Spinal cord (tissue), 10 donors: ENCODE measurements around the gene RBM10. TPM values are rescaled to one million over a fixed set of nuclear protein-coding genes. Genes with fewer than 3 reads are reported as not detected.
A peak's percentile ranks its signal among the peaks of the same experiment; 100 is the strongest.
"Not testable (repeated sequence)": the region's sequence is repeated elsewhere in the genome, so short reads cannot be mapped to it uniquely, and the experiment has no call there.

Experiments
- DNase-seq, 6 donors: peaks; one replicate each; pipeline versions ENCODE4 v3.0.0 to v3.0.0-alpha.2; 2013 to 2015; ENCODE audit warnings: low spot score in 6 of 6, low read depth in 4 of 6
- H3K27ac ChIP-seq: one replicate; pipeline ENCODE4 v1.5.1; 2013; ENCODE audit warnings: low read depth, low read length, control low read depth
- H3K27me3 ChIP-seq: one replicate; pipeline ENCODE4 v1.6.1; 2013; ENCODE audit warnings: low read length; ENCODE audit not compliant: control insufficient read depth, insufficient read depth
- H3K36me3 ChIP-seq: one replicate; pipeline ENCODE4 v1.6.1; 2013; ENCODE audit warnings: low read length; ENCODE audit not compliant: control insufficient read depth, insufficient read depth
- H3K4me1 ChIP-seq: one replicate; pipeline ENCODE4 v1.6.1; 2013; ENCODE audit warnings: low read length; ENCODE audit not compliant: control insufficient read depth, insufficient read depth
- H3K4me3 ChIP-seq: one replicate; pipeline ENCODE4 v1.5.1; 2013; ENCODE audit warnings: low read depth, low read length, control low read depth
- H3K9me3 ChIP-seq: one replicate; pipeline ENCODE4 v1.6.1; 2013; ENCODE audit warnings: low read length; ENCODE audit not compliant: control insufficient read depth, insufficient read depth
- WGBS: methylation state at CpG from one replicate; pipeline ENCODE4 v1.1.5; 2013; ENCODE audit warnings: missing lambda C conversion rate; ENCODE audit not compliant: insufficient coverage; 5-methylcytosine and 5-hydroxymethylcytosine counted together
- long read RNA-seq, 4 donors: transcript quantifications; one replicate each; lab custom pipeline, GENCODE V29; 2026
- polyA plus RNA-seq, 2 donors: library from polyadenylated mRNA; unstranded; fragments of 120-200 nt; gene quantifications; one replicate each; pipeline ENCODE4 v1.2.1, GENCODE V29; 2013; ENCODE audit not compliant: insufficient read length in 2 of 2
- total RNA-seq, 2 donors: library from RNA; depleted of rRNA in 1 of 2; stranded (reverse); fragments of 120-200 nt in 1 of 2; fragments of >200 nt in 1 of 2; gene quantifications; one replicate each; pipeline versions ENCODE4 v1.2.3 to v1.2.4, GENCODE V29; 2013 to 2014
- donor health status: healthy.

The RBM10 gene, protein sequence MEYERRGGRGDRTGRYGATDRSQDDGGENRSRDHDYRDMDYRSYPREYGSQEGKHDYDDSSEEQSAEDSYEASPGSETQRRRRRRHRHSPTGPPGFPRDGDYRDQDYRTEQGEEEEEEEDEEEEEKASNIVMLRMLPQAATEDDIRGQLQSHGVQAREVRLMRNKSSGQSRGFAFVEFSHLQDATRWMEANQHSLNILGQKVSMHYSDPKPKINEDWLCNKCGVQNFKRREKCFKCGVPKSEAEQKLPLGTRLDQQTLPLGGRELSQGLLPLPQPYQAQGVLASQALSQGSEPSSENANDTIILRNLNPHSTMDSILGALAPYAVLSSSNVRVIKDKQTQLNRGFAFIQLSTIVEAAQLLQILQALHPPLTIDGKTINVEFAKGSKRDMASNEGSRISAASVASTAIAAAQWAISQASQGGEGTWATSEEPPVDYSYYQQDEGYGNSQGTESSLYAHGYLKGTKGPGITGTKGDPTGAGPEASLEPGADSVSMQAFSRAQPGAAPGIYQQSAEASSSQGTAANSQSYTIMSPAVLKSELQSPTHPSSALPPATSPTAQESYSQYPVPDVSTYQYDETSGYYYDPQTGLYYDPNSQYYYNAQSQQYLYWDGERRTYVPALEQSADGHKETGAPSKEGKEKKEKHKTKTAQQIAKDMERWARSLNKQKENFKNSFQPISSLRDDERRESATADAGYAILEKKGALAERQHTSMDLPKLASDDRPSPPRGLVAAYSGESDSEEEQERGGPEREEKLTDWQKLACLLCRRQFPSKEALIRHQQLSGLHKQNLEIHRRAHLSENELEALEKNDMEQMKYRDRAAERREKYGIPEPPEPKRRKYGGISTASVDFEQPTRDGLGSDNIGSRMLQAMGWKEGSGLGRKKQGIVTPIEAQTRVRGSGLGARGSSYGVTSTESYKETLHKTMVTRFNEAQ
- 10 to 100 TPM; 24.3 to 42.6 TPM for total RNA-seq
- polyA plus RNA-seq: 10 to 100 TPM; 56.4 to 63.7 TPM
- long read RNA-seq, donor 1, partial matches to known transcripts: 14 of 15 reads
- long read RNA-seq, donor 1, other reads (novel, unspliced or antisense): 0 of 15 reads
- long read RNA-seq, donor 2: 0 reads
- long read RNA-seq, donor 3: 0 reads
- long read RNA-seq, donor 4, partial matches to known transcripts: 7 of 7 reads
- long read RNA-seq, donor 4, other reads (novel, unspliced or antisense): 0 of 7 reads

DNA sequence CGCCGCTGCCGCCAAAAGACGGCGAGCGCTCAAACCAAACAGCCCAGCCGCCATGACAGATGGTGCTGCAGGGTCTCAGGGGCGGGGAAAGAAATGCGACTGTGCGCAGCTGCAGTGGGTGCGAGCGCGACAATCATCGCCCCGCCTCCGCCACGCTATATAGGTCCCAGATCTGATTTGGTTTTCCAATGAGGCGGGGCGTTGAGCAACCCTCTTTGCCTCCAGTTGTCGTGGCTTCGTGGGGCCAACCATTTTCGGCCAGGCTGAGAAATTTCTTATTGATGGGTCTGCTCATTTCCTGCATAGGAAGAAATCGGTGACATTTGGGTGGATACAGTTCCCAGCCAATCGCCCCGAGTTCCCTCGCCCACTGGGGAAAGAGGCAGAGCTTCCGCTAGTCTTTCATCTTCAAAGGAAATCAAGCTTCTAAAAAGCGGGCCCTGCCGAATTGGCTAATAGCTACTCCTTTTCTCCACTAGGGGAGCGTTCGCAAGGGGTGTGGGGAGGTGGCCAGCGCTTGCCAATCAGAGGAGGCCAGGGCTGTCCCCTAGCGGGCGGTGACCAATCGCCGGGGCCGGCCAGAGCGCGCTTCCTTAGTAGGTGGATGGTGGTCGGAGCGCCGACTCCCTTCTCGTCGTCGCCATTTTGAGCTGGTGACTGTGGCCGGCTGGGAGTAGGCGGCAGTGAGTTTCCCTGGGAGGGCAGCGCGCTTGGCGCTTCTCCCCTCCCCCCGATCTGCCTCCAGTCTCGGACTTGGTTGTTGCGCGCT, at the start of gene RBM10, which contains the start of gene NDUFB11:
RBM10 (plus strand) TSS at position 596 of the 769 bp plus-strand sequence. CDS start 2,261 bp downstream, outside the sequence.
NDUFB11 (minus strand) TSS at position 77 of the 769 bp plus-strand sequence; CDS start at position 54, 23 bp downstream.
- peak within 1 kb of the TSS; percentile 85 for H3K4me3 ChIP-seq
- no peaks in the 10 kb centered on the region for H3K9me3 ChIP-seq
- peak; percentile 74 to 98 (median 80) for DNase-seq
- peak within 1 kb of the TSS; percentile 99 for H3K27ac ChIP-seq
- H3K36me3 ChIP-seq: peaks cover 14% of the 10 kb centered on the region
- 24% methylated on average over 44 of the region's 54 CpGs for WGBS
- peaks cover 15% of the 10 kb centered on the region for H3K4me1 ChIP-seq
- H3K27me3 ChIP-seq: peaks cover 17% of the 10 kb centered on the region

DNA sequence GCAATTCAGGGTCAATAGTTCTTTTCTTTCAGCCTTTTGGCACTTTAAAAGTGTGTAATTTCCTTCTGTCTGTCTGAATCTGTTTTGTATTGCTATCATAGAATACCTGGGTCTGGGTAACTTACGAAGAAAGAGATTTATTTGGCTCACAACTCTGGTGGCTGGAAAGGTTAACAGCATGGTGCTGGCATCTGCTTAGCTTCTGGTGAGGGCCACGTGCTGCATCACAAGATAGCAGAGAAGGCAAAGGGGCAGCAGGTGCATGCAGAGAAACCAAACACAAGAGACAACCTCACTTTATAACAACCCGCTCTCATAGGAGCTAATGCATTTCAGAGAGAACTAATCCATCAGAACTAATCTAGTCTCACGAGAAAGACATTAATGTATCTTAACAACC, 48.0 kb upstream of the RBM10 start:
- Histone ChIP-seq H3K9me3 (no peaks in the 10 kb centered on the region), H3K36me3 (no peaks in the 10 kb centered on the region), H3K4me1 (no peaks in the 10 kb centered on the region), H3K4me3 (no peak overlapping the region), H3K27ac (no peak overlapping the region), H3K27me3 (peaks cover 6% of the 10 kb centered on the region)
- no peak for DNase-seq
- 69% methylated on average over 2 of the region's 4 CpGs for WGBS

DNA sequence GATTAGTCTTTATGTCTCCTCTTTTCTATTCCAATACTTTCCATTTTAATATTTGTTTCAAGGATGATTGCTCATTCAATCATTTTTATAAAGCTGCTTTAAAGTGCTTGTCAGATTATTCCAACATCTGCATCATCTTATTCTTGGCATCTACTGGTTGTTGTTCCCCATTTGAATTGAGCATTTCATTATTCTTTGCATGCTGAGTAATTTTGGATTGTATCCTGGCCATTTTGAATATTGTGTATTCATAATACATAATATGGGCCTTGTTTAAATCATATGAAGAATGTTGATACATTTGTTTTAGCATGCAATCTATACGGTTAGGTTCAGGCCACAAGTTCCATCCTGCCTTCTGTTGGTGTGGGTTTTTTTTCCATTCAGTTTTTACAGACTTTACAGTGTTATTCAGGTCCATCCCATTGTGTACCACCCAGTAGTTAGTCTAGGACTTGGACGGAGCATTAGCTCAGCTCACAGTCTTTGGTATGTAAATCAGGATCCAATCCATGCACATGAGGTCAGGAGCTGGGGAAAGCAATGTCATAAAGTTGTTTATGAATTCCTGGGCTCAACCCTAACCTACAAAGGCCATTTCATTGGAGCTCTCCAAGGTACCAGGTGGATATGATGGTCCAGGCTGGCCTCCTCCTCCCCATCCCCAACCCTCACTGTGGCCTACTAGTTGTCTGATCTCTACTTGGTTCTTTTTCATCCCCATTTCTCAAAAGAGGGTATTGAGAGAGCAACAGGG, 46.5 kb upstream of the RBM10 start:
- H3K9me3 ChIP-seq: no peaks in the 10 kb centered on the region
- H3K36me3 ChIP-seq: no peaks in the 10 kb centered on the region
- peak in 1 of 6 donors; percentile 1 for DNase-seq
- WGBS: 80% methylated on average over 1 of the region's 2 CpGs
- H3K4me1 ChIP-seq: no peaks in the 10 kb centered on the region
- no peak overlapping the region for H3K27ac ChIP-seq
- H3K27me3 ChIP-seq: peaks cover 2% of the 10 kb centered on the region
- H3K4me3 ChIP-seq: no peak overlapping the region

DNA sequence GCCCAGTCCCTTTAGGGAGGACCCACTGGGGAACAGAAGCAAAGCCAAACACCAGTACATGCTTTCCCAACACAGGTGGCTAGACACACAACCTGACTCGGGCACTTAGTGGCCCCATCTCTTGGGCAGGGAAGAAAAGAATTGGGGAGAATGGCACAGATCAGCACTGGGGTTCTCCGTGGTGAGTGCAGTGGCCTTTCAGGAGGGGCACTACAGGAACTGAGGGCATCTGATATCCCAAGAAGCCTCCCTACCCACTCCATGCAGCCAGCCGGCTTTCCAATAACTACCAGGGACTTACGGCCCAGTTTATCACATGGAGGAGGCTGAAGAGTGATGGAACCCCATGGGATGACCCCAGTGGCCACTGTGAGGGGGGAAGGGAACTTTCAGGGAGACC, 43.8 kb upstream of the RBM10 start:
- WGBS: 100% methylated on average over 3 of the region's 4 CpGs
- H3K4me1 ChIP-seq: no peaks in the 10 kb centered on the region
- H3K27ac ChIP-seq: no peak overlapping the region
- no peak overlapping the region for H3K4me3 ChIP-seq
- H3K36me3 ChIP-seq: no peaks in the 10 kb centered on the region
- peaks cover 2% of the 10 kb centered on the region for H3K27me3 ChIP-seq
- H3K9me3 ChIP-seq: no peaks in the 10 kb centered on the region
- no peak for DNase-seq

DNA sequence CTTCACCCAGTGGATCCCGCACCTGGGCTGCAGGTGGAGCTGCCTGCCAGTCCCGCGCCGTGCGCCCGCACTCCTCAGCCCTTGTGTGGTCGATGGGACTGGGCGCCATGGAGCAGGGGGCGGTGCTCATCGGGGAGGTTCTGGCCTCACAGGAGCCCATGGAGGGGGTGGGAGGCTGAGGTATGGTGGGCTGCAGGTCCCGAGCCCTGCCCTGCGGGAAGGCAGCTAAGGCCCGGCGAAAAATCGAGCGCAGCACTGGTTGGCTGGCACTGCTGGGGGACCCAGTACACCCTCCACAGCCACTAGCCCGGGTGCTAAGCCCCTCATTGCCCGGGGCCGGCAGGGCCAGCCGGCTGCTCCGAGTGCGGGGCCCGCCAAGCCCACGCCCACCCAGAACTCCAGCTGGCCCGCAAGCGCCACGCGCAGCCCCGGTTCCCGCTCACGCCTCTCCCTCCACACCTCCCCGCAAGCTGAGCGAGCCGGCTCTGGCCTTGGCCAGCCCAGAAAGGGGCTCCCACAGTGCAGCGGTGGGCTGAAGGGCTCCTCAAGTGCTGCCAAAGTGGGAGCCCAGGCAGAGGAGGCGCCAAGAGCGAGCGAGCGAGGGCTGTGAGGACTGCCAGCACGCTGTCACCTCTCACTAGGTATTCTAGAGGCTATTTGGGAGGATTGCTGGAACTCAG, 33.9 kb upstream of the RBM10 start:
- not testable (repeated sequence) for DNase-seq, H3K4me1 ChIP-seq, H3K4me3 ChIP-seq, H3K27me3 ChIP-seq, H3K9me3 ChIP-seq, H3K27ac ChIP-seq, H3K36me3 ChIP-seq
- WGBS: 92% methylated on average over 22 of the region's 40 CpGs

DNA sequence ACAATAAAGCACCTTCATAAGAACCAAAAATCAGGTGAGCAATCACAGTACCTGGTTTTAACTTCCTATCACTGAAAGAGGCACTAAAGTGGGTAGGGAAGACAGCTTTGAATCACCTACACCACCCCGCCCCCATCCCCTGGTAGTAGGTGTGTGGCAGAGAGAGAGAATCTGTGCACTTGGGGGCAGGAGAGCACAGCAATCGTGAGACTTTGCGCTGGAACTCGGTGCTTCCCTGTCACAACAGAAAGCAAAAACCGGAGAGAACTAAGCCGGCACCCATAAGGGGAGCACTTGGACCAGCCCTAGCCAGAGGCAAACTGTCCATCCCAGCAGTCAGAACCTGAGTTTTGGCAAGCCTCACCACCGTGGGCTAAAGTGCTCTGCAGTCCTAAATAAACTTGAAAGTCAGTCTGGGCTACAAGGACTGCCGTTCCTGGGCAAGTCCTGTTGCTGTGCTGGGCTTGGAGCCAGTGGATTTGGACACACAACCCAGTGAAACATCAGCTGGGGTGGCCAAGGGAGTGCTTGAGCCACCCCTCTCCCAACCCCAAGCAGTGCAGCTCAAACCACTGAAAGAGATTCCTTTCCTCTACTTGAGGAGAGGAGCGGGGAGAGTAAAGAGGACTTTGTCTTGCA, 32.6 kb upstream of the RBM10 start:
- Histone ChIP-seq H3K27ac (no peak overlapping the region), H3K4me3 (no peak overlapping the region), H3K9me3 (no peaks in the 10 kb centered on the region), H3K4me1 (no peaks in the 10 kb centered on the region), H3K36me3 (no peaks in the 10 kb centered on the region), H3K27me3 (no peaks in the 10 kb centered on the region)
- 57% methylated on average over 7 of the region's 9 CpGs for WGBS
- peak in 1 of 6 donors; percentile 11 for DNase-seq

DNA sequence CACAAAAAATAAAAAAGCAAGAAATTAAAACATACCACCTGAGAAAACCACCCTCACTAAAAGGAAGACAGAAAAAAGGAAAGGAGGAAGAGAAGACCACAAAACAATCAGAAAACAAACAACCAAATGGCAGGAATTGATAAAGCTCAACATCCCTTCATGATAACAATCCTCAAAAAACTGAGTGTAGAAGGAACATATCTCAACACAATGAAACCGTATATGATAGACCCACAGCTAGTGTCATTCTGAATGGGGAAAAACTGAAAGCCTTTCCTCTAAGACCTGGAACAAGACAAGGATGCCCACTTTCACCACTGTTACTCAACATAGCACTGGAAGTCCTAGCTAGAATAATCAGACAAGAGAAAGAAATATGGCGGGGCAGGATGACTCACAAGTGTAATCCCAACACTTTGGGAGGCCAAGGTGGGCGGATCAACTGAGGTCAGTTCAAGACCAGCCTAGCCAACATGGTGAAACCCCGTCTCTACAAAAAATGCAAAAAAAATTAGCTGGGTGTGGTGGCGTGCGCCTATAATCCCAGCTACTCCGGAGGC, 28.4 kb upstream of the RBM10 start:
- not testable (repeated sequence) for H3K27me3 ChIP-seq
- WGBS: 81% methylated on average over 6 of the region's 7 CpGs

More for the DNA sequence above, 28.4 kb upstream of the RBM10 start:
- not testable (repeated sequence) for H3K36me3 ChIP-seq, H3K4me1 ChIP-seq, H3K4me3 ChIP-seq, H3K27ac ChIP-seq, H3K9me3 ChIP-seq, DNase-seq
